IMR-90 (cell line): ENCODE measurements around the gene NPHP4. TPM values are rescaled to one million over a fixed set of nuclear protein-coding genes. Genes with fewer than 3 reads are reported as not detected.

Source experiments
- ATAC-seq: fragments of 200-7000 bp; cut with Tn5 transposase; 2 replicates; pipeline ENCODE4 v1.9.1; 2020; ENCODE audit warnings: low read depth, mild to moderate bottlenecking, moderate library complexity
- BruUV-seq: library from RNA; stranded (reverse); fragments of 400-500 nt; replicated peaks from 2 replicates; lab custom pipeline; 2021; lab: Mats Ljungman, UMichigan
- CTCF ChIA-PET: fragments of 300-600 bp; formaldehyde crosslinking; extraction: SDS; loops from one replicate; lab custom pipeline; 2021; ENCODE audit warnings: antibody characterized with exemption; lab: Yijun Ruan, JAX
- POLR2A ChIA-PET: fragments of 300-600 bp; sonication (Branson Sonifier 250); formaldehyde crosslinking; loops from one replicate; lab custom pipeline; 2022; ENCODE audit warnings: antibody characterized with exemption; ENCODE audit not compliant: unreplicated experiment; lab: Charles Lee
- DNase-seq: peaks from one replicate; pipeline ENCODE4 v3.0.0; 2013
- H2AFZ ChIP-seq: replicated peaks from 2 replicates; pipeline ENCODE3; 2013; ENCODE audit warnings: low read length, mild to moderate bottlenecking; ENCODE audit not compliant: poor library complexity
- H2AK5ac ChIP-seq: 2 replicates; pipeline ENCODE4 v1.6.1; 2013; ENCODE audit warnings: low read depth, low read length, inconsistent platforms
- H2AK9ac ChIP-seq: replicated peaks from 2 replicates; pipeline ENCODE3; 2013; ENCODE audit warnings: mild to moderate bottlenecking, low read depth, low read length, moderate library complexity; ENCODE audit not compliant: poor library complexity
- H2BK120ac ChIP-seq: 2 replicates; pipeline ENCODE4 v1.6.1; 2013; ENCODE audit warnings: low read depth, low read length, inconsistent platforms
- H2BK15ac ChIP-seq: 3 replicates; pipeline ENCODE4 v1.6.1; 2013; ENCODE audit warnings: low read depth, low read length, inconsistent platforms
- H2BK20ac ChIP-seq: 2 replicates; pipeline ENCODE4 v1.6.1; 2013; ENCODE audit warnings: low read depth, mild to moderate bottlenecking, inconsistent platforms, low read length, moderate library complexity
- H2BK5ac ChIP-seq: 2 replicates; pipeline ENCODE4 v1.6.1; 2013; ENCODE audit warnings: mild to moderate bottlenecking, low read depth, low read length, inconsistent platforms; ENCODE audit not compliant: poor library complexity, severe bottlenecking
- H3K14ac ChIP-seq: replicated peaks from 2 replicates; pipeline ENCODE4 v1.6.1; 2013; ENCODE audit warnings: low read depth, low read length, inconsistent platforms
- H3K18ac ChIP-seq: 2 replicates; pipeline ENCODE4 v1.6.1; 2013; ENCODE audit warnings: low read depth, low read length, control low read depth
- H3K23ac ChIP-seq: 2 replicates; pipeline ENCODE4 v1.6.1; 2013; ENCODE audit warnings: low read depth, low read length, inconsistent platforms
- H3K27ac ChIP-seq: 2 replicates; pipeline ENCODE4 v1.5.1; 2013; ENCODE audit warnings: mild to moderate bottlenecking, control low read depth, low read length; ENCODE audit not compliant: insufficient read depth
- H3K27me3 ChIP-seq: 2 replicates; pipeline ENCODE4 v1.6.1; 2013; ENCODE audit warnings: low read length; ENCODE audit not compliant: control insufficient read depth, insufficient read depth
- H3K36me3 ChIP-seq: 2 replicates; pipeline ENCODE4 v1.6.1; 2013; ENCODE audit warnings: low read length, mixed read lengths; ENCODE audit not compliant: control insufficient read depth, insufficient read depth
- H3K4ac ChIP-seq: 2 replicates; pipeline ENCODE4 v1.6.1; 2013; ENCODE audit warnings: low read depth, low read length, inconsistent platforms
- H3K4me1 ChIP-seq: 2 replicates; pipeline ENCODE4 v1.6.1; 2013; ENCODE audit warnings: low read length, mixed read lengths; ENCODE audit not compliant: control insufficient read depth, insufficient read depth
- H3K4me2 ChIP-seq: 2 replicates; pipeline ENCODE4 v1.6.1; 2013; ENCODE audit warnings: low read depth, mild to moderate bottlenecking, control low read depth, low read length, moderate library complexity
- H3K4me3 ChIP-seq: 2 replicates; pipeline ENCODE4 v1.5.1; 2013; ENCODE audit warnings: low read depth, mild to moderate bottlenecking, control low read depth, low read length, moderate library complexity; ENCODE audit not compliant: insufficient read depth
- H3K56ac ChIP-seq: 2 replicates; pipeline ENCODE4 v1.6.1; 2013; ENCODE audit warnings: low read length, inconsistent platforms; ENCODE audit not compliant: insufficient read depth; ENCODE audit errors: extremely low read depth
- H3K79me1 ChIP-seq, 2 experiments: 2 replicates each; pipeline ENCODE4 v1.6.1; 2013; ENCODE audit warnings: low read length in 2 of 2, inconsistent platforms in 1 of 2, low read depth in 1 of 2
- H3K9ac ChIP-seq: 2 replicates; pipeline ENCODE4 v1.6.1; 2013; ENCODE audit warnings: low read depth, low read length, control low read depth
- H3K9me1 ChIP-seq: 2 replicates; pipeline ENCODE4 v1.6.1; 2013; ENCODE audit warnings: low read length, inconsistent platforms; ENCODE audit not compliant: insufficient read depth
- H3K9me3 ChIP-seq: 2 replicates; pipeline ENCODE4 v1.6.1; 2013; ENCODE audit warnings: low read length; ENCODE audit not compliant: control insufficient read depth, insufficient read depth
- H4K20me1 ChIP-seq: 2 replicates; pipeline ENCODE4 v1.6.1; 2013; ENCODE audit warnings: low read length, inconsistent platforms; ENCODE audit not compliant: insufficient read depth
- H4K5ac ChIP-seq: 2 replicates; pipeline ENCODE4 v1.6.1; 2013; ENCODE audit warnings: mild to moderate bottlenecking, low read depth, low read length, control low read depth
- H4K8ac ChIP-seq, 2 experiments: 2 replicates each; pipeline ENCODE4 v1.6.1; 2013; ENCODE audit warnings: low read depth in 2 of 2, low read length in 2 of 2, control low read depth in 1 of 2, inconsistent platforms in 1 of 2
- H4K91ac ChIP-seq: 2 replicates; pipeline ENCODE4 v1.6.1; 2013; ENCODE audit warnings: low read depth, low read length, inconsistent platforms; ENCODE audit not compliant: insufficient read depth
- NFE2L2 ChIP-seq: fragments of 150-350 bp; IDR thresholded peaks from 2 replicates; pipeline ENCODE4 v1.6.1; 2016; ENCODE audit warnings: low read depth, mild to moderate bottlenecking, low read length
- RAD21 ChIP-seq: IDR thresholded peaks from 2 replicates; pipeline ENCODE4 v1.6.1; 2012; ENCODE audit warnings: low read length, improper control_type of control experiment
- RCOR1 ChIP-seq: IDR thresholded peaks from 2 replicates; pipeline ENCODE4 v1.6.1; 2012; ENCODE audit warnings: mild to moderate bottlenecking, low read length, improper control_type of control experiment; ENCODE audit not compliant: insufficient replicate concordance
- WGBS, 2 experiments: methylation state at CpG; one replicate each; pipeline versions ENCODE4 v1.1.5 to v1.1.7; 2013; ENCODE audit warnings: missing lambda C conversion rate in 2 of 2; ENCODE audit not compliant: insufficient read length in 1 of 2; ENCODE audit errors: extremely low coverage in 2 of 2; 5-methylcytosine and 5-hydroxymethylcytosine counted together
- dilution Hi-C: fragments of 300-500 bp; cut with HindIII; formaldehyde crosslinking; loops from one replicate; pipeline ENCODE4 v1.14.3; 2018; ENCODE audit warnings: low sequenced_read_pairs; ENCODE audit not compliant: unreplicated experiment
- in situ Hi-C: fragments of 300-500 bp; cut with MboI; formaldehyde crosslinking; loops from 3 replicates; pipeline ENCODE4 v1.14.3; 2019; ENCODE audit warnings: low sequenced_read_pairs, inconsistent platforms, mixed read lengths
- intact Hi-C: fragments of 100-400 bp; cut with micrococcal nuclease; formaldehyde crosslinking; loops from 2 replicates; pipeline ENCODE4 v1.10.0; 2022
- polyA plus RNA-seq, 3 experiments: library from polyadenylated mRNA; depleted of rRNA; stranded (reverse); fragments of >200 nt; gene quantifications; 2 replicates each; pipeline ENCODE4 v1.2.3, GENCODE V29; 2012; ENCODE audit warnings: low replicate concordance in 1 of 3
- total RNA-seq: library from RNA; depleted of rRNA; stranded (reverse); fragments of >200 nt; gene quantifications from 2 replicates; pipeline ENCODE4 v1.2.3, GENCODE V29; 2012
- TF ChIP-seq, protein P1 (sequence below): fragments of 150-350 bp; IDR thresholded peaks from 2 replicates; pipeline ENCODE4 v1.6.1; 2017; ENCODE audit warnings: mild to moderate bottlenecking, antibody characterized with exemption, low read length, low read depth

Gene NPHP4
- total and polyA plus RNA-seq, 2 of the 4 experiments (the other 2 are of a cell fraction): 2.0 to 5.5 TPM

DNA sequence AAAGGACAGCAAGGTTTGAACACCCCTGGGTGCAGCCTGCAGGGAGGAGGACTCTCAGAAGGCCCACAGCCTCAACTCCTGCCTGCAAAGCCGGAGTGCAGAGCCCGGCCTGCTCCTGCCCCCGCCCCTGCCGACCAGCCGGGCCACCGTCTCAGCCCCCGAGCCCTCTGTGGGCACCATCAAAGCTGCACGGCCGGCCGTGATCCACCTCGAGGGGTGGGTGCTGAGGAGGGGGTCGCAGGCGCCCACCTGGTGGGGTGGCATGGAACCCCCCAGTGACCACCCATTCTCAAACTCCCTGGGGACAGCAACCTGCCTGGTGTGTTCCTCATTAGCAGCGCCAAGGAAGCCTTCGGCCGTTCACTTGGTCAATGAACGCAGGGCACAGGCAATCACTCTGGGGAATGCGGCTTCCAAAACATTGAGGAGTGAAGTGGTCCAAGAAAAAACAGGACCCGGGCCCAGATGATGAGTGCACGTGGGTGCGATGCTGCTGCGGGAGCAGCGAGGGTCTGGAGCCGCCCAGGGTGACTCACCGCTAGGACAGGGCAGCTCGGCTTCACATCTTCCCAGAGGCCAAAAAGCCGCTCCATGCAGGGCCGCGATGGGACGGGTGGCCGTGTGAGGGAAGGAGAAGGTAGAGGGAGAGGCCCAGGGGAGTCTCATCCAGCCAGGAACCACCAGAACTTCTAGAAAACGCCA lies 157.6 kb downstream of the NPHP4 start:
- no peak overlapping the region for H3K23ac ChIP-seq
- H2AK9ac ChIP-seq: no peak overlapping the region
- intact Hi-C loops: no loop called here
- H4K8ac ChIP-seq: no peak overlapping the region
- no peak overlapping the region for H3K4me3 ChIP-seq
- H3K4ac ChIP-seq: no peak overlapping the region
- H2BK5ac ChIP-seq: no peak overlapping the region
- no peaks in the 10 kb centered on the region for H3K36me3 ChIP-seq
- CTCF ChIA-PET: interaction anchor here (0.5 kb wide), 1 partner anchor 67 kb away, joined by 3 read pairs; no protein-coding TSS in a partner anchor
- no peak overlapping the region for H2BK20ac ChIP-seq
- H3K9me1 ChIP-seq: no peaks in the 10 kb centered on the region
- peaks cover 8% of the 10 kb centered on the region; the same call in 1 of the 2 replicates for H3K9me3 ChIP-seq
- no peak overlapping the region for H2AFZ ChIP-seq
- BruUV-seq: no TSS peak
- no peaks in the 10 kb centered on the region for H3K4me1 ChIP-seq
- TF ChIP-seq RCOR1: no peak
- no peak for TF ChIP-seq NFE2L2
- TF ChIP-seq, protein P1, sequence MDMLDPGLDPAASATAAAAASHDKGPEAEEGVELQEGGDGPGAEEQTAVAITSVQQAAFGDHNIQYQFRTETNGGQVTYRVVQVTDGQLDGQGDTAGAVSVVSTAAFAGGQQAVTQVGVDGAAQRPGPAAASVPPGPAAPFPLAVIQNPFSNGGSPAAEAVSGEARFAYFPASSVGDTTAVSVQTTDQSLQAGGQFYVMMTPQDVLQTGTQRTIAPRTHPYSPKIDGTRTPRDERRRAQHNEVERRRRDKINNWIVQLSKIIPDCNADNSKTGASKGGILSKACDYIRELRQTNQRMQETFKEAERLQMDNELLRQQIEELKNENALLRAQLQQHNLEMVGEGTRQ: no peak
- no peak for TF ChIP-seq RAD21
- no peak overlapping the region for H4K5ac ChIP-seq
- no peak overlapping the region for H3K56ac ChIP-seq
- H3K4me2 ChIP-seq: no peak overlapping the region
- no peaks in the 10 kb centered on the region for H4K20me1 ChIP-seq
- H3K79me1 ChIP-seq: no peaks in the 10 kb centered on the region
- no peak overlapping the region for H3K14ac ChIP-seq
- POLR2A ChIA-PET: no interaction called here
- no peak overlapping the region for H3K27ac ChIP-seq
- H4K91ac ChIP-seq: no peak overlapping the region
- in situ Hi-C loops: no loop called here
- no peak for ATAC-seq
- H3K9ac ChIP-seq: no peak overlapping the region
- no peaks in the 10 kb centered on the region for H3K27me3 ChIP-seq
- no peak overlapping the region for H2AK5ac ChIP-seq
- WGBS, 2 experiments: 70% methylated on average over 2 of the region's 32 CpGs; no CpG with 5 or more reads in 1 of the 2 experiments
- no peak overlapping the region for H3K18ac ChIP-seq
- DNase-seq: no peak
- dilution Hi-C loops: no loop called here
- no peak overlapping the region for H2BK15ac ChIP-seq
- H2BK120ac ChIP-seq: no peak overlapping the region
